Right forelimb (tissue), 1 donor: Measurements from ENCODE around the gene RECQL.
"Not testable (repeated sequence)": the region's sequence is repeated elsewhere in the genome, so short reads cannot be mapped to it uniquely, and the experiment has no call there.

ENCODE experiments used
- DNase-seq: peaks from one replicate; pipeline ENCODE4 v3.0.0-alpha.2; 2018

Gene RECQL

GRCh38 chr12:21502164-21502496 lies 695 bp upstream of the RECQL start:
- DNase-seq: no peak

- no peak for DNase-seq
Observed at GRCh38 chr12:21500786-21501257, 613 bp downstream of the RECQL start.

GRCh38 chr12:21499765-21500164 lies 1.7 kb downstream of the RECQL start:
- no peak for DNase-seq

GRCh38 chr12:21485998-21486397 lies 15.4 kb downstream of the RECQL start:
- DNase-seq: no peak

GRCh38 chr12:21483531-21483930 lies 17.9 kb downstream of the RECQL start:
- DNase-seq: no peak

- no peak for DNase-seq
Observed at GRCh38 chr12:21478756-21479455, 22.5 kb downstream of the RECQL start.

- DNase-seq: no peak
Observed at GRCh38 chr12:21476949-21477348, 24.5 kb downstream of the RECQL start.

- no peak for DNase-seq
Observed at GRCh38 chr12:21475552-21475951, 25.9 kb downstream of the RECQL start.

GRCh38 chr12:21472197-21472823 lies 29.1 kb downstream of the RECQL start:
- no peak for DNase-seq

GRCh38 chr12:21471294-21471693 lies 30.1 kb downstream of the RECQL start:
- no peak for DNase-seq

- not testable (repeated sequence) for DNase-seq
Observed at GRCh38 chr12:21467334-21467733, 34.1 kb downstream of the RECQL start.

- no peak for DNase-seq
Observed at GRCh38 chr12:21459474-21459873, 42.0 kb downstream of the RECQL start.

GRCh38 chr12:21456291-21456780 lies 45.1 kb downstream of the RECQL start:
- DNase-seq: no peak

GRCh38 chr12:21453312-21453852 lies 48.1 kb downstream of the RECQL start:
- DNase-seq: no peak

GRCh38 chr12:21451529-21451928 lies 49.9 kb downstream of the RECQL start:
- no peak for DNase-seq

GRCh38 chr12:21444193-21445146 lies 57.0 kb downstream of the RECQL start:
- DNase-seq: no peak

GRCh38 chr12:21439347-21439746 lies 62.1 kb downstream of the RECQL start:
- DNase-seq: no peak

GRCh38 chr12:21438643-21439042 lies 62.8 kb downstream of the RECQL start:
- DNase-seq: no peak

GRCh38 chr12:21434699-21435098 lies 66.7 kb downstream of the RECQL start:
- no peak for DNase-seq

GRCh38 chr12:21433525-21433924 lies 67.9 kb downstream of the RECQL start:
- DNase-seq: no peak

- DNase-seq: no peak
Observed at GRCh38 chr12:21429994-21430393, 71.4 kb downstream of the RECQL start.

GRCh38 chr12:21428241-21428640 lies 73.2 kb downstream of the RECQL start:
- no peak for DNase-seq
